H1 (cell line): ENCODE data around the gene BNC2. TPM values are rescaled to one million over a fixed set of nuclear protein-coding genes. Genes with fewer than 3 reads are reported as not detected.

Source experiments
- CTCF ChIA-PET: fragments of 300-600 bp; sonication (Branson Sonifier 250); formaldehyde crosslinking; loops from one replicate; lab custom pipeline; 2021; ENCODE audit not compliant: partially characterized antibody; lab: Charles Lee
- POLR2A ChIA-PET: fragments of 300-600 bp; sonication (Branson Sonifier 250); formaldehyde crosslinking; loops from one replicate; lab custom pipeline; 2021; ENCODE audit warnings: inconsistent platforms; ENCODE audit not compliant: partially characterized antibody; lab: Charles Lee
- DNase-seq, 2 experiments: peaks; one replicate each; pipeline versions ENCODE4 v3.0.0 to v3.0.0-alpha.2; 2010 to 2022; ENCODE audit warnings: low spot score in 2 of 2, low read depth in 1 of 2, mixed read lengths in 1 of 2
- FAIRE-seq: peaks from 2 replicates; lab custom pipeline; 2011; peaks lifted over from hg19 to GRCh38; lab: Jason Lieb, UNC
- H2AFZ ChIP-seq: 2 replicates; pipeline ENCODE4 v1.8.1; 2012; ENCODE audit warnings: low read length, inconsistent platforms
- H2AK5ac ChIP-seq: 2 replicates; pipeline ENCODE4 v1.6.1; 2013; ENCODE audit warnings: low read depth, low read length
- H2BK120ac ChIP-seq: replicated peaks from 2 replicates; pipeline ENCODE3; 2013; ENCODE audit warnings: low read depth, low read length, inconsistent platforms
- H2BK12ac ChIP-seq: 2 replicates; pipeline ENCODE4 v1.6.1; 2013; ENCODE audit warnings: low read depth, low read length
- H2BK15ac ChIP-seq: 2 replicates; pipeline ENCODE4 v1.6.1; 2013; ENCODE audit warnings: low read length
- H2BK20ac ChIP-seq: 2 replicates; pipeline ENCODE4 v1.6.1; 2013; ENCODE audit warnings: low read length
- H2BK5ac ChIP-seq: 2 replicates; pipeline ENCODE4 v1.6.1; 2013; ENCODE audit warnings: low read depth, low read length
- H3K14ac ChIP-seq: 2 replicates; pipeline ENCODE4 v1.6.1; 2013; ENCODE audit warnings: inconsistent platforms; ENCODE audit not compliant: insufficient read length
- H3K18ac ChIP-seq: 2 replicates; pipeline ENCODE4 v1.6.1; 2013; ENCODE audit warnings: low read length; ENCODE audit errors: extremely low read depth
- H3K23ac ChIP-seq: 2 replicates; pipeline ENCODE4 v1.6.1; 2013; ENCODE audit warnings: inconsistent platforms; ENCODE audit not compliant: insufficient read length
- H3K23me2 ChIP-seq: 2 replicates; pipeline ENCODE4 v1.6.1; 2013; ENCODE audit warnings: low read depth, low read length
- H3K27ac ChIP-seq: 2 replicates; pipeline ENCODE4 v1.6.1; 2011; ENCODE audit warnings: low read depth, low read length, inconsistent platforms
- H3K27me3 ChIP-seq, 4 experiments: replicated peaks in 1 of 4; 1 replicate in 1 of 4; 2 replicates in 3 of 4; pipeline versions ENCODE4 v1.6.1 to v1.8.1; 2011 to 2013; ENCODE audit warnings: low read length in 3 of 4, mild to moderate bottlenecking in 3 of 4, inconsistent platforms in 2 of 4, mixed read lengths in 2 of 4, moderate library complexity in 1 of 4; ENCODE audit not compliant: control insufficient read depth in 3 of 4, insufficient read depth in 3 of 4; ENCODE audit errors: extremely low read depth in 1 of 4
- H3K36me3 ChIP-seq, 4 experiments: 2 replicates each; pipeline versions ENCODE4 v1.6.1 to v1.8.1; 2011 to 2013; ENCODE audit warnings: mild to moderate bottlenecking in 4 of 4, low read length in 3 of 4, moderate library complexity in 2 of 4, control low read depth in 1 of 4, inconsistent platforms in 1 of 4; ENCODE audit not compliant: insufficient read depth in 4 of 4, control insufficient read depth in 2 of 4
- H3K4ac ChIP-seq: replicated peaks from 2 replicates; pipeline ENCODE3; 2013; ENCODE audit warnings: low read length, low read depth, mixed read lengths, inconsistent platforms; ENCODE audit not compliant: insufficient read length
- H3K4me1 ChIP-seq, 4 experiments: replicated peaks in 1 of 4; 1 replicate in 1 of 4; 2 replicates in 3 of 4; pipeline versions ENCODE4 v1.6.1 to v1.8.1; 2011 to 2013; ENCODE audit warnings: low read length in 3 of 4, inconsistent platforms in 2 of 4, mixed read lengths in 1 of 4; ENCODE audit not compliant: insufficient read depth in 4 of 4, control insufficient read depth in 3 of 4
- H3K4me2 ChIP-seq, 2 experiments: 2 replicates each; pipeline versions ENCODE4 v1.6.1 to v1.8.1; 2011 to 2013; ENCODE audit warnings: low read depth in 2 of 2, low read length in 2 of 2, control low read depth in 1 of 2, inconsistent platforms in 1 of 2, mild to moderate bottlenecking in 1 of 2; ENCODE audit not compliant: insufficient read depth in 1 of 2
- H3K4me3 ChIP-seq, 4 experiments: fragments of 200-600, 300-600 bp in 1 of 4; sonication (generic), shearing (Covaris generic), sonication (Bioruptor Twin) in 1 of 4; 2 replicates each; pipeline versions ENCODE4 v1.5.1 to v1.8.1; 2011 to 2016; ENCODE audit warnings: low read length in 4 of 4, low read depth in 3 of 4, control low read depth in 2 of 4, inconsistent platforms in 2 of 4, mild to moderate bottlenecking in 2 of 4, mixed read lengths in 1 of 4, moderate library complexity in 1 of 4; ENCODE audit not compliant: insufficient read depth in 2 of 4; ENCODE audit errors: extremely low read depth in 1 of 4
- H3K56ac ChIP-seq: replicated peaks from 2 replicates; pipeline ENCODE3; 2013; ENCODE audit warnings: low read depth, mild to moderate bottlenecking, mixed read lengths, low read length, inconsistent platforms; ENCODE audit not compliant: insufficient read length
- H3K79me1 ChIP-seq: 2 replicates; pipeline ENCODE4 v1.6.1; 2013; ENCODE audit warnings: low read depth, low read length, control low read depth
- H3K79me2 ChIP-seq, 2 experiments: 2 replicates each; pipeline versions ENCODE4 v1.6.1 to v1.8.1; 2012 to 2013; ENCODE audit warnings: low read length in 2 of 2, mild to moderate bottlenecking in 2 of 2, inconsistent platforms in 1 of 2; ENCODE audit not compliant: insufficient read depth in 2 of 2, control insufficient read depth in 1 of 2
- H3K9ac ChIP-seq, 4 experiments: replicated peaks in 1 of 4; 1 replicate in 1 of 4; 2 replicates in 3 of 4; pipeline versions ENCODE4 v1.6.1 to v1.8.1; 2011 to 2013; ENCODE audit warnings: low read depth in 3 of 4, low read length in 3 of 4, control low read depth in 2 of 4, mild to moderate bottlenecking in 2 of 4, moderate library complexity in 2 of 4, inconsistent platforms in 1 of 4; ENCODE audit errors: extremely low read depth in 1 of 4
- H3K9me3 ChIP-seq, 2 experiments: 2 replicates each; pipeline versions ENCODE4 v1.6.1 to v1.8.1; 2012 to 2013; ENCODE audit warnings: mild to moderate bottlenecking in 2 of 2, moderate library complexity in 2 of 2, control low read depth in 1 of 2, inconsistent platforms in 1 of 2, low read depth in 1 of 2, low read length in 1 of 2, mixed read lengths in 1 of 2; ENCODE audit not compliant: insufficient read depth in 2 of 2
- H4K20me1 ChIP-seq, 2 experiments: replicated peaks in 1 of 2; 2 replicates each; pipeline versions ENCODE3 to v1.8.1; 2011 to 2013; ENCODE audit warnings: inconsistent platforms in 2 of 2, low read length in 2 of 2, mild to moderate bottlenecking in 1 of 2; ENCODE audit not compliant: insufficient read depth in 2 of 2, control insufficient read depth in 1 of 2
- H4K5ac ChIP-seq: 2 replicates; pipeline ENCODE4 v1.6.1; 2013; ENCODE audit warnings: low read length, low read depth, mixed read lengths, inconsistent platforms; ENCODE audit not compliant: insufficient read length
- H4K8ac ChIP-seq: 2 replicates; pipeline ENCODE4 v1.8.0; 2013; ENCODE audit warnings: mild to moderate bottlenecking, moderate library complexity, low read length, inconsistent platforms; ENCODE audit not compliant: insufficient read depth; ENCODE audit errors: extremely low read depth
- H4K91ac ChIP-seq: replicated peaks from 2 replicates; pipeline ENCODE3; 2013; ENCODE audit warnings: low read length, mixed read lengths, inconsistent platforms; ENCODE audit not compliant: insufficient read length
- POLR2AphosphoS5 ChIP-seq: IDR thresholded peaks from 2 replicates; pipeline ENCODE4 v1.6.1; 2011; ENCODE audit warnings: low read depth, low read length
- SP4 ChIP-seq: IDR thresholded peaks from 2 replicates; pipeline ENCODE4 v1.6.1; 2012; ENCODE audit warnings: low read length, inconsistent platforms
- WGBS, 2 experiments: shearing (Covaris generic) in 1 of 2; methylation state at CpG; one replicate each; pipeline versions ENCODE4 v1.1.6 to v1.1.7; 2013 to 2015; ENCODE audit warnings: low lambda C conversion rate in 2 of 2, mixed read lengths in 2 of 2, inconsistent platforms in 1 of 2, low coverage in 1 of 2, missing lambda C conversion rate in 1 of 2; ENCODE audit not compliant: insufficient replicate concordance in 2 of 2, insufficient coverage in 1 of 2, insufficient read length in 1 of 2; ENCODE audit errors: extremely low coverage in 1 of 2, missing lambda C conversion rate in 1 of 2; 5-methylcytosine and 5-hydroxymethylcytosine counted together
- polyA plus RNA-seq, 7 experiments: library from polyadenylated mRNA; depleted of rRNA in 3 of 7; stranded (reverse) in 5 of 7; unstranded in 2 of 7; fragments of >200 nt in 5 of 7; fragments of 200-250 nt in 2 of 7; gene quantifications; 1 replicate in 5 of 7; 2 replicates in 1 of 7; 4 replicates in 1 of 7; pipeline versions ENCODE4 v1.2.1 to v1.2.3, GENCODE V29; 2011 to 2013; ENCODE audit warnings: missing spikeins in 2 of 7, mixed read lengths in 2 of 7
- total RNA-seq: library from RNA; stranded (reverse); fragmentation: NEBNext Ultra II Directional; extraction: Animal tissue kit (Norgen Biotek cat#: 25700); gene quantifications from 2 replicates; pipeline ENCODE4 v1.2.1, GENCODE V29; 2021
- TF ChIP-seq, protein P1 (sequence below): IDR thresholded peaks from 2 replicates; pipeline ENCODE4 v1.6.1; 2011; ENCODE audit warnings: low read length, improper control_type of control experiment

The BNC2 gene
- total and polyA plus RNA-seq, 2 of the 8 experiments (the other 6 are each of a cell fraction or from before 2014, with no cell fraction given), result 16.0 to 26.8 TPM

DNA sequence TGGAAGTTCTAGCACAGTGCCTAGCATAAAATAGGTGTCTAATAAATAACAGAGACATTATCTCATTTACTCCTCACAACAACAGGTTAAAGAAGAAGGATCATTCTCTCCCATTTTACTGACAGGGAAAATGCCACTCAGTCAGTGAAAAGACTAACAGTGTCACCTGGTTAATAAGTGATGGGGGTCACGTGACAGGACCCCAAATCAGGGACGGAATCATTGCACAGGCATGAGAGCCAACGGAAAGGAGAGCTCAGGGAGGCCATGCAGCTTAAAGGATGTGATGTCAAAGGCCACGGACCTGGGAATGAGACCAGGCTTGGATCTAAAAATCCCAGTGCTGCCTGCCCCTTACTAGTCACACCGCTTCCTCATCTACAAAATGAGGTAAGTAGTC, 101.2 kb downstream of the BNC2 start:
- Histone ChIP-seq H2AFZ (no peak overlapping the region), H2BK20ac (peak overlapping the region; percentile 73; the same call in 1 of the 2 replicates), H3K27ac (no peak overlapping the region), H3K36me3 (no peaks in the 10 kb centered on the region; a peak in 1 of 8 replicates), H3K18ac (0 out of 2 replicates have a peak overlapping the region, but pooled peaks have one; percentile 79), H2BK12ac (0 out of 2 replicates have a peak overlapping the region, but pooled peaks have one; percentile 27), H4K91ac (peak overlapping the region; percentile 89), H3K4me3 (peak overlapping the region in 2 of 4 experiments; percentile 6 to 10; a peak in 2 of 8 replicates), H3K27me3 (no peaks in the 10 kb centered on the region), H3K4me2 (peak overlapping the region; percentile 53 to 84), H2BK5ac (peak overlapping the region; percentile 80; the same call in 1 of the 2 replicates), H3K14ac (no peak overlapping the region), H3K79me1 (no peaks in the 10 kb centered on the region), H3K9ac (peak overlapping the region in 1 of 4 experiments; percentile 35; a peak in 1 of 7 replicates), H3K23ac (no peak overlapping the region), H4K5ac (peak overlapping the region; percentile 22), H3K56ac (no peak overlapping the region), H2BK15ac (no peak overlapping the region), H3K23me2 (no peaks in the 10 kb centered on the region), H3K4ac (peak overlapping the region; percentile 1), H2AK5ac (peak overlapping the region; percentile 30; the same call in 1 of the 2 replicates), H3K79me2 (peaks cover 0 to 36% of the 10 kb centered on the region in 2 experiments; a peak in 2 of 4 replicates), H4K20me1 (no peaks in the 10 kb centered on the region), H3K9me3 (no peaks in the 10 kb centered on the region), H4K8ac (no peak overlapping the region), H2BK120ac (peak overlapping the region; percentile 81), H3K4me1 (peaks cover 5 to 30% (median 18%) of the 10 kb centered on the region in 4 experiments; a peak in 5 of 7 replicates)
- DNase-seq (no peak), FAIRE-seq (no peak)
- TF ChIP-seq, protein P1, sequence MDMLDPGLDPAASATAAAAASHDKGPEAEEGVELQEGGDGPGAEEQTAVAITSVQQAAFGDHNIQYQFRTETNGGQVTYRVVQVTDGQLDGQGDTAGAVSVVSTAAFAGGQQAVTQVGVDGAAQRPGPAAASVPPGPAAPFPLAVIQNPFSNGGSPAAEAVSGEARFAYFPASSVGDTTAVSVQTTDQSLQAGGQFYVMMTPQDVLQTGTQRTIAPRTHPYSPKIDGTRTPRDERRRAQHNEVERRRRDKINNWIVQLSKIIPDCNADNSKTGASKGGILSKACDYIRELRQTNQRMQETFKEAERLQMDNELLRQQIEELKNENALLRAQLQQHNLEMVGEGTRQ, result peak; percentile 43; the same call in 1 of the 2 replicates
- TF ChIP-seq POLR2AphosphoS5, result no peak
- TF ChIP-seq SP4, result peak; percentile 11; the same call in 1 of the 2 replicates
- WGBS, 2 experiments, result 63% methylated on average over 5 of the region's 5 CpGs; no CpG with 5 or more reads in 1 of the 2 experiments
- POLR2A ChIA-PET, result interaction anchor here (0.9 to 1.4 kb wide), 3 partner anchors 46 to 183 kb away, joined by 3 to 4 read pairs (median 3); no protein-coding TSS in a partner anchor
- CTCF ChIA-PET, result interaction anchor here (1.0 to 1.3 kb wide), 3 partner anchors 8 to 27 kb away, joined by 3 to 6 read pairs (median 3); no protein-coding TSS in a partner anchor
